ENCODE data around the gene STAT4. TPM values are rescaled to one million over a fixed set of nuclear protein-coding genes. Genes with fewer than 3 reads are reported as not detected.

Gene STAT4
- polyA plus RNA-seq, 4 donors = 6.5 to 9.4 (median 9.4) TPM

DNA sequence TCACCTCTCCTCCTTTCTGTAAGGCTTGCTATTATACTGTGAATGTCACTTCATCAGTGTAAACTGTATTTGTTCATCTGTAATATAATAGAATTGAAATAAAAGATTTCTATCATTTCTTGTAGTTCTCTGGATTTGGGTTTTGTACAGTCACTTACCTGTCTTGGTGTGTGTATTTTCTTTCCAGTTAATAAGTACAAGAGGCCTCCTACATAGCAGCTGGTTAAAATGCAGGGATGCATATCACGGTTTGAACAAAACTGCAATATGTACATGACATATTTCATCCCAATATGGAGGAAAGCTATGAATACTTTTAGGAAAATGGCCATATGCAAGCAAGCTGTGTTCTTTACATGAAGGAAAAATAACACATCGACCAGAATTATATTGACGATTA is 131.4 kb downstream of the STAT4 start:
- DNase-seq (ENCODE audit: low read depth in 4 of 4, low spot score in 3 of 4) = no peak

DNA sequence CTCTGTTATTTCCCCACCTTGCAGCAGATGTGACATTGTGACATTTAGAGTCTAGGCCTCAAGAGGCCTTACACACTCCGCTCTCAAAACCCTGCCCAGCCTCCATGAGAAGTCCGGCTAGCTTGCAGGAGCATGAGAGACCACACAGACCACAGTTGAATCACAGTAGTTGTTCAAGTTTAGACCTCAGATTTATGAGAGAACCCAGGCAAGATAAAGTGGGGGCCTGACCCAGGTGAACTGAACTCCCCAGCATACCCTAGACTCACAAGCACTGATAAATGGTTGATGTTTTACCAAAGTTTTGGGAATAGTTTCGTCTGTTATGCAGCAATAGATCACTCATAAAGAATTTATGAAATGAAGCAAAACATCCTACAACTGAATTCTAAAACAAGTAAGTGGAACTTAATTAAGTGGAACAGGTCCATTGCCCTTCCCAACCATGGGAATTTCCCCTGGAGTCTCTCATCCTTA is 132.1 kb downstream of the STAT4 start:
- no peak for DNase-seq (ENCODE audit: low read depth in 4 of 4, low spot score in 3 of 4)

DNA sequence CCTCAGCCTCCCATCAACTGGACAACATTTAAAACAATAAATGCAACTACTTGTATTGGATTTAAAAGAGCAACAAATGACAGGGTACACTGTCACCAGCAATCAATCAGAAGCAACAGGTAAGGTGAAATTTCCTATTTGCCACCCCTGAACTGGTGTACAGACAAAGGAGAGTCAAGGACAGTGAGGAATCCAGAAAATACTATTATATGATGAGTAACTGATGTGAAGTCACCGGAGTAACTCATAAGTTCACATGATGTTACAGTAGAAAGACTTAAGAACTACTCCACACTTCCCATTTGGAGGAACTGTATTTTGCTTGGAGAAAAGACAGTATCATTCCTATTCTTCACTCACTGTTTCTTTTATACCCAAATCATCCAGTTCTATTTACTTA is 132.7 kb downstream of the STAT4 start:
- no peak for DNase-seq (ENCODE audit: low read depth in 4 of 4, low spot score in 3 of 4)

DNA sequence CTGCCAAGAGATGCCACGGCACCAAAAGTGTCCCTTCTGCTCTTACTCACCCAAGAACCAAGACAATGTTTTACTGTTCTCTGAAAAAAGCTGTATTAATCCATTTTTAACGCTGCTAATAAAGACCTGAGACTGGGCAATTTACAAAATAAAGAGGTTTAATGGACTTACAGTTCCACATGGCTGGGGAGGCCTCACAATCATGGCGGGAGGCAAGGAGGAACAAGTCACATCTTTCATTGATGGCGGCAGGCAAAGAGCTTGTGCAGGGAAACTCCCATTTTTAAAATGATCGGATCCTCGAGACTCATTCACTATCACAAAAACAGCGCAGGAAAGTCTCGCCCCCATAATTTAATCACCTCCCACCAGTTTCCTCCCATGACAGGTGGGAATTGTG is 135.0 kb downstream of the STAT4 start:
- no peak for DNase-seq (ENCODE audit: low read depth in 4 of 4, low spot score in 3 of 4)

DNA sequence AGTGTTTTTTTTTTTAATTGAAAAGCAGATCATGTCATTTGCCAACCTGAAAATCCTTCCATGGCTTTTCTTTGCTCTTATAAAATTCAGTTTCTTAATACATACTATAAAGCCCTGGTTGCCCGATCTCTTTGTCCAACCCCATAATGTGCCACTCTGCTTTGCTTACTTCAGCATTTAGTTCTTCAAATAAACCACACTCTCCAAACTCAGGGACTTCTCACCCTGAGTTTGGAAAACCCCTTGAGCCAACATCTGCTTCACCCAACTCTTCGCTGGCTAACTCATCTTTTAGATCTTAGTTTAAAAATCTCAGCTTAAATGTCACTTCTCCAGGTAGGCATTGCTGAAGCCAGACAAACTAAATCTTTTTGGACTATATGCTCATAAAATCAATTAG is 135.6 kb downstream of the STAT4 start:
- DNase-seq (ENCODE audit: low read depth in 4 of 4, low spot score in 3 of 4) = no peak

GRCh38 chr2:191014653-191015020 is 136.2 kb downstream of the STAT4 start:
- no peak for DNase-seq (ENCODE audit: low read depth in 4 of 4, low spot score in 3 of 4)

GRCh38 chr2:191013932-191014652 is 136.7 kb downstream of the STAT4 start, which contains the start of gene STAT1:
TSS of gene STAT1 (minus strand) at chr2:191014171. CDS start at chr2:191010003, 4,168 bp downstream.
- peak; percentile 86 to 94 (median 88) for DNase-seq (ENCODE audit: low read depth in 4 of 4, low spot score in 3 of 4)

DNA sequence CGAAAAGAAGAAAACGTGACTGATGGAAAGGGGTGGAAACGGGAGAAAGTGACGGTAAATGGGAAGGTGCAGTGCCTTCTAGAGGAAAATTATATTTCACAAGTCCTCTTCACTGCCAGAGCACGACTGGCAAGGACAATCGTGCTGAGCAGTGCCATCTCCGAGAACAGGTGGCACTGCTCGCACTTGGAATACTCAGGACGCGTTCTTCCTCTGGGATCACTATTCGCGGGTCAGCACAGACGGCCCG is 137.2 kb downstream of the STAT4 start:
- no peak for DNase-seq (ENCODE audit: low read depth in 4 of 4, low spot score in 3 of 4)

DNA sequence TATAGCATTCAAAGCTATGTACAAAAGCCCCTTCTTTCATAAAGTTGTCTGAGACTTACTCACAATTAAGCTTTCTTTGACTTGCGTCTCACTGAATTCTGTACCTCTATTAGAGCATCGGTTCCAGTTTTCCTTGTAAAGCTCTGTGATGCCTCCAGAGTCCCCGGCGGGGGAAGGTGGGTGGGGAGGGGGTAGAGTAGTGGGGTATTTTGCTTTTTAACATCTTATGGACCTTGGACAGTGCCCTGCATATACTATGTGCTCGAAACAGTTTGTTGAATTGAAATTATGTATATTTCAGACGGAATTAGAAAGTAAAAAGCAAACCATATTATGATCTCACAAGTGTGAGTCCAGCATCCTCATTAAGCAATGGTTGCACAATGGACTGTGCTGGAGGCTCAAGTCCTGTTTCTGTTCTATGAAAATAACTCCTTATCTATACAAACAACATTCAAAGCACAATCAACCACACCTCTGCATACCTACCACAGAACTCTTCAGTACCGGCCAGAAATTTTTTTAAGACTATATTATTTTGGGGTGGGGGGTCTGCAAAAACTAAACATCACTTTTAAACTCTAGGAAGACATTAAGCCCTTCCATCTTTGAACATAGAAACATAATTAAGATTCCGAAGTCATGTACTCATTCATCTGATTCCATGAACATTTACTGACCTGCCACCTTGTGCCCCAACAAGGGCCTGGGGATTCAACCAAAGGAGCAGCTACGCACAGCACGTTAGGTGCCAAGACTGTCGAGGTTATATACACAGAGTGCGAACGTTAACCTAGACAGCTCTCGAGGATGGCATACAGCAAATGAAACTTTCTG is 137.7 kb downstream of the STAT4 start:
- DNase-seq (ENCODE audit: low read depth in 4 of 4, low spot score in 3 of 4) = no peak

DNA sequence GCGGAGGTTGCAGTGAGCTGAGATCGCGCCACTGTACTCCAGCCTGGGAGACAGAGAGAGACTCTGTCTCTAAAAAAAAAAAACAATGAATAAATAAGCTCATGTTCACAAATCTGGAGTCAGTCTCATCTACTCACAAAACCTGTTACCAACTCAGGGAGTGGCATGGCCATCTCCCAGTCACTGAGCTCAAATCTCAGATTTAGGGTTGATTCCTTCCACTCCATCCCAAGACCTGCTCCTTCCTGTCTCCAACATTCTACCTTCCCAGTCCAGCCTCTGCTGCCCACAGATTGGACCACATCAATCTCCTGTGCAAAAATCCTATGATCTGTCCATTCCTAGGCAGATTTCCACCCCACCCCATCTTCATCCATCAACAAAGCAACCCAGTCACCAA is 138.4 kb downstream of the STAT4 start:
- no peak for DNase-seq (ENCODE audit: low read depth in 4 of 4, low spot score in 3 of 4)

- DNase-seq (ENCODE audit: low read depth in 4 of 4, low spot score in 3 of 4) = no peak
Observed at GRCh38 chr2:191010887-191011885, 139.6 kb downstream of the STAT4 start.

GRCh38 chr2:191009541-191010374 is 141.0 kb downstream of the STAT4 start:
- no peak for DNase-seq (ENCODE audit: low read depth in 4 of 4, low spot score in 3 of 4)

DNA sequence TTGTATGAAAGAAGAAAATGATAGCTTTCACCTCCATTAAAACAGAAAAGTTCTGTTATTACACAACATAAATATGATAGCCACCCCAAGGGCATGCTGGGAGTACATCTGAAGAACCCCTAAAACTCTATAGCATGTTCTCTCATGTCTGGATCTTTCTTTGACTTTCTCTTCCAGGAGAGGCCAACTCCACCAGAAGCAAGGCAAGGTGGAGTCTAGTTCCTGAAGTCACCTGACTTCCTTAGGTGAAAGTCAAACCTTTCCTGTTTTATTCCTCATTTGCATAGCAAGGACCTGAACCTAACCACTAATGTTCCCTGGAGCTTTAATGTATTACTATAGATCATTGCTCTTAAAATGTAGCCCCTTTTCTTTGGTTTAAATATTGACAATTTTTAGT is 142.5 kb downstream of the STAT4 start:
- DNase-seq (ENCODE audit: low read depth in 4 of 4, low spot score in 3 of 4) = no peak

DNA sequence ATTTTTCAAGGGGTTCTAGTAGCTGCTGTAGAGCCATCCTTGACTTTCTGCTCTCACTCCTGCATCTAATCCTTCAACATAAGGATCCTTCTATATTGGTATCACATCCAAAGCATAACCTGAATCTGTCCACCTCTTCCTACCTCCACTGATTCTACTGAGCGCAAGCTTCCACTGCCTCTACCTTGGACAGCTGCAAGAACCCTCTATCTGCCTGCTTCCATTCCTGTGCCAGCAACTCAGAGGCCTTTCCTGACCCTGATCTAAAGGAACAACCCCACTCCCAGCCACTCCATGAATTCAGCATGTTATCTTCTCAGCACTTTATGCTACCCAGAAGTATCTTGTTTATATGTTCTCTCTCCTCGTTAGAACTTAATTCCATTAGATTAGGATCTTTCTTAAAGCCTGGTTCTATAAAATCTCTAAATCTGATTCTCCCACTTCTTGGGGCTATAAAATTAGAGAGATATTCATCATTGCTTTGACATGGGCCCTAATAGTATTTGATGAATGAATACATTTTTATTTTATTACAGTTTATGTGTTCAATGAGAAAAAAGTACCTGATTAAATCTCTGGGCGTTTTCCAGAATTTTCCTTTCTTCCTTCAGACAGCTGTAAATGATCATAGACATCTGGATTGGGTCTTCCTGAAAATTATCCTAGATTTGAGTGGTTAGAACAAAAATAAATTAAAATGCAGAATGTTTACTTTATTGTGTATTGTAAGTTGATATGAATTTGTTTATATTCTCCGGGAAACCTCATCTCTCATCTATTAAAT is 143.6 kb downstream of the STAT4 start:
- DNase-seq (ENCODE audit: low read depth in 4 of 4, low spot score in 3 of 4) = no peak

GRCh38 chr2:191006297-191006696 is 144.5 kb downstream of the STAT4 start:
- no peak for DNase-seq (ENCODE audit: low read depth in 4 of 4, low spot score in 3 of 4)

DNA sequence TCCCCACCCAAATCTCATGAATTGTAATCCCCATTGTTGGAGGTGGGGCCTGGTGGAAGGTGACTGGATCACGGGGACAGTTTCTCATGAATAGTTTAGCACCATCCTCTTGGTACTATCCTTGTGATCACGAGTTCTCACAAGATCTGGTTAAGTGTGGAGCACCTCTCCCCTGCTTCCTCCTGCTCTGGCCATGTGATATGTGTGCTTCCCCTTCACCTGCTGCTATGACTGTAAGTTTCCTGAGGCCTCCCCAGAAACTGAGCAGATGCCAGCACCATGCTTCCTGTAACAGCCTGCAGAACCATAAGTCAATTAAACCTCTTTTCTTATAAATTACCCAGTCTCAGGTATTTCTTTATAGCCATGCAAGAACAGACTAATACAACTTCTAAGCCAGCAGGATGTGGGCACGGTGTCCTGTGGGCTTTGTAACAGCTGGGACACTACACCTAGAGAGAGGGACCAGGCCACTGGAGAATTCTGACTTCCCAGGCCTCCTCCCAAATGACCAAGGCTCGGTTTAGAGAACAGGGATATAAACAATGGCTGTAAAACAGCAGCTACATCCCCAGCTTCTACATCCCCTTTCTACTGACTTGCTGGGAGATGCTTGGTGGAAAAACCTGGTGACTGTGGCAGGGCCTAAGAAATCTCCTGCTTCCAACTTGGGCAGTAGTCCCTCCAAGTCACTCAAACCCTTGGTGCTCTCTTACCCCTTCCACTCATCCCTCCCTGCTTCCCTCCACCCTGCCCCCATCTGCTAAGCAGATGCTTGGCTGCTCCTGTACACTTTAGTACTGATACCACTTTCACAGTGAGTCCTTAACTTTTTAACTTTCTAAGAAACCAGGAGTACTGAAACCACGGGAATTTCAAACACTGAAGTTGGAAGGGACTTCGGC is 147.1 kb downstream of the STAT4 start:
- no peak for DNase-seq (ENCODE audit: low read depth in 4 of 4, low spot score in 3 of 4)

GRCh38 chr2:191001624-191002023 is 149.2 kb downstream of the STAT4 start:
- no peak for DNase-seq (ENCODE audit: low read depth in 4 of 4, low spot score in 3 of 4)

DNA sequence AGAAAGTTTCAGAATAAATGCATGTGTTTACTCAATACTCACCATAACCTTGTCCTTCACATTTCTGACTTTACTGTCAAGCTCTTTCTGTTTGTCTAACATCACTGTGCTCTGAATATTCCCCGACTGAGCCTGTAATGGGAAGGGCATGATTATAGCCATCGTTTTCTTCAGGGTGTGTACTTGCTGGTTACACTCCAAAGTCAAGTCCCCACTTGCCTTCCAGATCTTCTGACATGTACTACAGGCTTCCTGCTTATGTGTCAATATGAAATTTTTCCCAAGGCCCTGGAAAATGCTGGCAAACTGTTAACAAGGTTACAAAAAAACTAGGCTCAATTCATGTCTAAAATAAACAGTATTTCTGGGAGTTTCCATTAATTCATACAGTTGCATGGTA is 149.8 kb downstream of the STAT4 start:
- DNase-seq (ENCODE audit: low read depth in 4 of 4, low spot score in 3 of 4) = no peak

Measured in right renal pelvis (tissue), 4 donors.